PC-9 (cell line): Measurements from ENCODE around the gene TGM2. TPM values are rescaled to one million over a fixed set of nuclear protein-coding genes. Genes with fewer than 3 reads are reported as not detected.

Experiments used
- BruUV-seq: library from RNA; stranded (reverse); fragments of 400-500 nt; replicated peaks from 2 replicates; lab custom pipeline; 2021; lab: Mats Ljungman, UMichigan
- CTCF ChIA-PET: fragments of 300-600 bp; sonication (Branson Sonifier 250); formaldehyde crosslinking; loops from one replicate; lab custom pipeline; 2022; ENCODE audit warnings: antibody characterized with exemption; lab: Charles Lee
- POLR2A ChIA-PET: fragments of 300-600 bp; sonication (Branson Sonifier 250); formaldehyde crosslinking; loops from one replicate; lab custom pipeline; 2022; ENCODE audit warnings: antibody characterized with exemption; ENCODE audit not compliant: unreplicated experiment; lab: Charles Lee
- DNase-seq, 2 experiments: peaks; one replicate each; pipeline versions ENCODE4 v3.0.0 to v3.0.0-alpha.2; 2015 to 2022; ENCODE audit warnings: mixed read lengths in 1 of 2
- H2AFZ ChIP-seq: fragments of 200-600 bp; sonication (generic); 2 replicates; pipeline ENCODE4 v1.8.1; 2017; ENCODE audit warnings: antibody characterized with exemption
- H3F3A ChIP-seq: fragments of 200-600 bp; sonication (generic); 2 replicates; pipeline ENCODE4 v1.8.1; 2017; ENCODE audit warnings: antibody characterized with exemption, mild to moderate bottlenecking, low read depth; ENCODE audit not compliant: insufficient read depth
- H3K27ac ChIP-seq: fragments of 200-600 bp; sonication (generic); 2 replicates; pipeline ENCODE4 v1.6.1; 2016; ENCODE audit warnings: mixed run types
- H3K27me3 ChIP-seq: fragments of 200-600 bp; sonication (generic); 2 replicates; pipeline ENCODE4 v1.6.1; 2016; ENCODE audit warnings: low read depth, mixed run types; ENCODE audit not compliant: insufficient read depth
- H3K36me3 ChIP-seq: fragments of 200-600 bp; sonication (generic); 2 replicates; pipeline ENCODE4 v1.6.1; 2016; ENCODE audit warnings: low read depth, mixed run types
- H3K4me1 ChIP-seq: fragments of 200-600 bp; sonication (generic); replicated peaks from 2 replicates; pipeline ENCODE4 v1.6.1; 2016; ENCODE audit warnings: mixed run types; ENCODE audit not compliant: insufficient read depth
- H3K4me2 ChIP-seq: fragments of 200-600 bp; sonication (generic); 2 replicates; pipeline ENCODE4 v1.6.1; 2017; ENCODE audit warnings: mixed run types
- H3K4me3 ChIP-seq: fragments of 200-600 bp; sonication (generic); 2 replicates; pipeline ENCODE4 v1.6.1; 2016; ENCODE audit warnings: mixed run types
- H3K79me2 ChIP-seq: fragments of 200-600 bp; sonication (generic); 2 replicates; pipeline ENCODE4 v1.6.1; 2017; ENCODE audit warnings: low read depth, mixed run types
- H3K9me2 ChIP-seq: fragments of 200-600 bp; sonication (generic); 2 replicates; pipeline ENCODE4 v1.8.1; 2017; ENCODE audit warnings: mild to moderate bottlenecking; ENCODE audit not compliant: insufficient read depth
- H3K9me3 ChIP-seq: fragments of 200-600 bp; sonication (generic); 2 replicates; pipeline ENCODE4 v1.8.1; 2016; ENCODE audit warnings: low read depth; ENCODE audit not compliant: insufficient read depth
- H4K20me1 ChIP-seq: fragments of 200-600 bp; sonication (generic); 2 replicates; pipeline ENCODE4 v1.8.1; 2017; ENCODE audit not compliant: insufficient read depth
- EZH2 ChIP-seq: fragments of 200-600 bp; sonication (generic); IDR thresholded peaks from 2 replicates; pipeline ENCODE4 v1.8.0; 2017; ENCODE audit warnings: antibody characterized with exemption, low read depth
- intact Hi-C: fragments of 100-400 bp; cut with micrococcal nuclease; formaldehyde crosslinking; loops from one replicate; pipeline ENCODE4 v1.10.0; 2022; ENCODE audit not compliant: unreplicated experiment
- total RNA-seq: library from RNA; stranded (reverse); gene quantifications from 2 replicates; pipeline ENCODE4 v1.2.3, GENCODE V29; 2021
- TF ChIP-seq, protein P1 (sequence below): fragments of 200-600 bp; sonication (generic); conservative IDR thresholded peaks from 2 replicates; pipeline ENCODE4 v1.6.1; 2017; ENCODE audit warnings: mixed run types, antibody characterized with exemption, mild to moderate bottlenecking, moderate library complexity

TGM2 gene
- total RNA-seq, 1 experiment from 2014 or later = 333 TPM

DNA sequence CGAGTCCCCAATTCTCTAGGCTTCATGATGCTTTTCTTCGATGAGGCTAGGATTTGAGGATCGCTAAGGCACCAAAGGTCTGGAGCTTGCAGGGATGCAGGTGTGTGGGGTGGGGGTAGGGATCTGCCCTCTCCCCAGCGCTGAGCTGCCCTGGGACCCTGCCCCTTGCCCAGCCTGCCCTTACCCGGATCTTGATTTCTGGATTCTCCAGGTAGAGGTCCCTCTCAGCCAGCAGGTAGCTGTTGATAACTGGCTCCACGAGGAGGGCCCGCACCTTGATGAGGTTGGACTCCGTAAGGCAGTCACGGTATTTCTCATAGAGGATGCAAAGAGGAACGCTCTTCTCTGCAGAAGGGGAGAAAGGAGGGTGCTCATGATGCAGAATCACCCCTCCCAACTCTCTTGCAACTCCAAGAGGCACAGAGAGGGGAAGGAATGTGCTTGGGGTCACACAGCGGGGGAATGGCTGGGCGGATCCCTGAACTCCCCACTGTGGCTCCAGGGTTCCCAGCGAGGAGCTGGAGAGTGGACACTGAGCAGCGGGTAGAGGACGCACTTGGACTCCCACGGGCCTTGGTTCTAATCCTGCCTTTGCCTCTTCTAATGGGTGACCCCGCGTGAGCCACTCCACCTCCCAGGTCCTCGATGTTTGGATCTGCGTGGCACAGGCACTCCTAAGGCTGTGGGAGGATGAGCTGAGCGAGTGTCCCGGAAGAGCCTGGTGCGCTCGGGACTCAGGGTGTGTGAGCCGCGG lies 32.7 kb downstream of the TGM2 start:
- no peaks in the 10 kb centered on the region for H3K9me2 ChIP-seq
- CTCF ChIA-PET = no interaction called here
- peaks cover 96% of the 10 kb centered on the region for H3F3A ChIP-seq
- POLR2A ChIA-PET = no interaction called here
- peak overlapping the region; percentile 92 for H3K27ac ChIP-seq
- no peaks in the 10 kb centered on the region for H3K9me3 ChIP-seq
- BruUV-seq = no TSS peak
- TF ChIP-seq, protein P1, sequence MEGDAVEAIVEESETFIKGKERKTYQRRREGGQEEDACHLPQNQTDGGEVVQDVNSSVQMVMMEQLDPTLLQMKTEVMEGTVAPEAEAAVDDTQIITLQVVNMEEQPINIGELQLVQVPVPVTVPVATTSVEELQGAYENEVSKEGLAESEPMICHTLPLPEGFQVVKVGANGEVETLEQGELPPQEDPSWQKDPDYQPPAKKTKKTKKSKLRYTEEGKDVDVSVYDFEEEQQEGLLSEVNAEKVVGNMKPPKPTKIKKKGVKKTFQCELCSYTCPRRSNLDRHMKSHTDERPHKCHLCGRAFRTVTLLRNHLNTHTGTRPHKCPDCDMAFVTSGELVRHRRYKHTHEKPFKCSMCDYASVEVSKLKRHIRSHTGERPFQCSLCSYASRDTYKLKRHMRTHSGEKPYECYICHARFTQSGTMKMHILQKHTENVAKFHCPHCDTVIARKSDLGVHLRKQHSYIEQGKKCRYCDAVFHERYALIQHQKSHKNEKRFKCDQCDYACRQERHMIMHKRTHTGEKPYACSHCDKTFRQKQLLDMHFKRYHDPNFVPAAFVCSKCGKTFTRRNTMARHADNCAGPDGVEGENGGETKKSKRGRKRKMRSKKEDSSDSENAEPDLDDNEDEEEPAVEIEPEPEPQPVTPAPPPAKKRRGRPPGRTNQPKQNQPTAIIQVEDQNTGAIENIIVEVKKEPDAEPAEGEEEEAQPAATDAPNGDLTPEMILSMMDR = no peak
- TF ChIP-seq EZH2 = no peak
- H3K27me3 ChIP-seq = no peaks in the 10 kb centered on the region
- no peaks in the 10 kb centered on the region for H4K20me1 ChIP-seq
- H3K4me3 ChIP-seq = no peak overlapping the region
- H3K79me2 ChIP-seq = peaks cover 11% of the 10 kb centered on the region; the same call in 1 of the 2 replicates
- peak overlapping the region; percentile 57; the same call in 1 of the 2 replicates for H3K4me2 ChIP-seq
- DNase-seq = peak in 1 of 2 experiments; percentile 34
- H3K4me1 ChIP-seq = peaks cover 88% of the 10 kb centered on the region
- no peak overlapping the region for H2AFZ ChIP-seq
- intact Hi-C loops = no loop called here
- H3K36me3 ChIP-seq = peaks cover 59% of the 10 kb centered on the region

DNA sequence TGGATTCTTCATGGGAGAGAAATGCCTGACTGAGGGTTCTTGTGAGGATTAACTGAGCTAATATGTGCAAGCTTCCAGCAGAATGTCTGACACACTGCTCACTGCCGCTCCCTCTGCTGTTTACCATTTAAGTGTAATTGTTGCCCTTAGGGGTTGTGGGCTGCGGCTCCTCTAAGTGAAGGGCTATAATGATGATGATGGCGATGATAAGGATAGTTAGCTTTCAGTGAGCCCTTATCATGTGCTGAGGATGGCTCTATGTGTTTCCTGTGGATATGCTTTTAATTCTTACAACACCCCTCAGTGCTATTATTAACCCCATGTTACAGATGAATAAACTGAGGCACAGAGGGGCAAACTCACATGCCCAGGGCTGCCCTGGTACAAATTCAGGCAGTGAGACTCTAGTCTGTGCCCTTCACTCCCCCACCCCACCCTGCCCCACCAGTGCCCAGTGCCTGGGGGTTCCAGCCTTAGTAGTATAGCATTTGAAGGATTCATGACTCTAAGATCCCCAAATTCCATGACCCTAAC lies 33.4 kb downstream of the TGM2 start:
- peaks cover 88% of the 10 kb centered on the region for H3K4me1 ChIP-seq
- no peak for TF ChIP-seq EZH2
- TF ChIP-seq, protein P1 = no peak
- intact Hi-C loops = no loop called here
- H4K20me1 ChIP-seq = no peaks in the 10 kb centered on the region
- ChIA-PET POLR2A (interaction anchor here (0.7 kb wide), 1 partner anchor 119 kb away, joined by 13 read pairs; no protein-coding TSS in a partner anchor), CTCF (no interaction called here)
- peaks cover 52% of the 10 kb centered on the region for H3K36me3 ChIP-seq
- H2AFZ ChIP-seq = no peak overlapping the region
- peak in 1 of 2 experiments; percentile 81 for DNase-seq
- no peaks in the 10 kb centered on the region for H3K9me3 ChIP-seq
- H3K4me3 ChIP-seq = no peak overlapping the region
- no TSS peak for BruUV-seq
- H3F3A ChIP-seq = peaks cover 96% of the 10 kb centered on the region
- H3K79me2 ChIP-seq = peaks cover 11% of the 10 kb centered on the region; the same call in 1 of the 2 replicates
- no peaks in the 10 kb centered on the region for H3K9me2 ChIP-seq
- peak overlapping the region; percentile 92 for H3K27ac ChIP-seq
- H3K4me2 ChIP-seq = peak overlapping the region; percentile 24; the same call in 1 of the 2 replicates
- no peaks in the 10 kb centered on the region for H3K27me3 ChIP-seq

DNA sequence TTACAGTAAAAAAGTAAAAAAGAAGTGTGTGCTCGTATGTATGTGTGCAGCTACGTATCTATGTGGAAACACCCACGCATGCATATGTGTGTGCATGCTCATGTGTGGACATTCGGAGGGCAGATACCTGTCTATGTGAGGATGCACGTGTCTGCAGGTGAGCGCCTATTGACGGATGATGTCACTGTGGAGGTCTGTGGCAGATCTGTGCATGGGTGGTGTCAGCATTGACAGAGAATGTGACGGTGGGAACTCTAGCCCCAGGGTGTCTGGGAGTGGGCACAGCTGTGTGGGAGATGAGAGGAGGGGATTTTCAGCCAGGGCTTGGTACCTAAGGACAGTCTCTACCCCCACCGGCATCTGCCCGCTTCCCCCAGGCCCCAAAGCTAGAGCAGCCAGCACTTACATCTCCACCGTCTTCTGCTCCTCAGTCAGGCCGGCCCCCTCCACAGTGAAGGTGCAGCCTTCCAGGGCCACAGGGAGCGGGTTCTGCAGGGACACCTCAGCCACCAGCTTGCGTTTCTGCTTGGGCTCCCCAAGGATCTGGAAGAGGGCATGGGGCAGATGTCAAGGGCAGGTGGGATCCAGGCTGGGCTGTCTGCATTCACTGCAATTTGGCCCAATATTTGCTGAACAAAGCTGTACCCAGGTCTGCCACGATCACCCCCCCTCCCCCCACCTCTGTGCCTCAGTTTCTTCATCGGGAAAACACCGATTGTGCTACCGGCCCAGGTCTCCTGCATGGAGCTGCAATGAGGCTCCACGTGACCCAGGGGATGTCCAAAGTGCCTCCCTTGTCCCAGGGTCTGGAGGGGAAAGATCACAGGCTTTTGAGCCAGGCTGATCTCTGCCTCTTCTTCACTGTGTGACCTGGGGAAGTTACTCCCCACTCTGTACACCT lies 34.1 kb downstream of the TGM2 start:
- H3K36me3 ChIP-seq = peaks cover 45% of the 10 kb centered on the region
- no TSS peak for BruUV-seq
- no peak overlapping the region for H2AFZ ChIP-seq
- DNase-seq = no peak
- no peaks in the 10 kb centered on the region for H4K20me1 ChIP-seq
- H3K27me3 ChIP-seq = no peaks in the 10 kb centered on the region
- TF ChIP-seq, protein P1 = no peak
- no peak for TF ChIP-seq EZH2
- no peaks in the 10 kb centered on the region for H3K9me3 ChIP-seq
- H3K4me1 ChIP-seq = peaks cover 88% of the 10 kb centered on the region
- peak overlapping the region; percentile 24; the same call in 1 of the 2 replicates for H3K4me2 ChIP-seq
- POLR2A ChIA-PET = interaction anchor here (0.6 to 0.7 kb wide), 2 partner anchors 13 to 120 kb away, joined by 3 to 13 read pairs; no protein-coding TSS in a partner anchor
- H3K79me2 ChIP-seq = peaks cover 11% of the 10 kb centered on the region; the same call in 1 of the 2 replicates
- intact Hi-C loops = no loop called here
- CTCF ChIA-PET = no interaction called here
- H3K4me3 ChIP-seq = no peak overlapping the region
- H3F3A ChIP-seq = peaks cover 96% of the 10 kb centered on the region
- peak overlapping the region; percentile 97 for H3K27ac ChIP-seq
- H3K9me2 ChIP-seq = no peaks in the 10 kb centered on the region
